Esophagus muscularis mucosa (tissue), 4 donors: ENCODE results near the gene VSIG10L2. TPM values are rescaled to one million over a fixed set of nuclear protein-coding genes. Genes with fewer than 3 reads are reported as not detected.

Source experiments
- DNase-seq: peaks from one replicate; pipeline ENCODE4 v3.0.0-alpha.2; 2017; ENCODE audit errors: extremely low spot score
- H3K27ac ChIP-seq, 4 donors: fragments of 200-600 bp; sonication (generic); replicated peaks in 1 of 4; 1 replicate in 3 of 4; 2 replicates in 1 of 4; pipeline ENCODE4 v1.5.1; 2016 to 2019; ENCODE audit warnings: mild to moderate bottlenecking in 1 of 4
- H3K27me3 ChIP-seq, 4 donors: fragments of 200-600 bp; sonication (generic); one replicate each; pipeline versions ENCODE4 v1.5.1 to v1.6.0; 2016 to 2019
- H3K36me3 ChIP-seq, 4 donors: fragments of 200-600 bp; sonication (generic); one replicate each; pipeline ENCODE4 v1.5.1; 2016 to 2019
- H3K4me1 ChIP-seq, 4 donors: fragments of 200-600 bp; sonication (generic); one replicate each; pipeline ENCODE4 v1.5.1; 2016 to 2019
- H3K4me3 ChIP-seq, 4 donors: fragments of 200-600 bp; sonication (generic); 1 replicate in 2 of 4; 2 replicates in 2 of 4; pipeline ENCODE4 v1.5.1; 2016 to 2019; ENCODE audit warnings: mild to moderate bottlenecking in 4 of 4, moderate library complexity in 1 of 4
- H3K9me3 ChIP-seq, 4 donors: fragments of 200-600 bp; sonication (generic); 1 replicate in 3 of 4; 2 replicates in 1 of 4; pipeline ENCODE4 v1.5.1; 2016 to 2019
- EP300 ChIP-seq: sonication (generic); formaldehyde crosslinking; IDR thresholded peaks from one replicate; pipeline ENCODE4 v1.6.1; 2017; ENCODE audit warnings: antibody characterized with exemption
- POLR2A ChIP-seq: fragments of 450-650 bp; IDR thresholded peaks from one replicate; pipeline ENCODE4 v1.6.1; 2017; ENCODE audit warnings: antibody characterized with exemption, moderate library complexity, mild to moderate bottlenecking, low read depth
- POLR2AphosphoS5 ChIP-seq, 2 donors: sonication (generic); formaldehyde crosslinking; IDR thresholded peaks; one replicate each; pipeline ENCODE4 v1.6.1; 2017; ENCODE audit warnings: antibody characterized with exemption in 2 of 2
- WGBS: methylation state at CpG from one replicate; pipeline ENCODE4 v1.1.5; 2018; 5-methylcytosine and 5-hydroxymethylcytosine counted together
- intact Hi-C: fragments of 100-400 bp; cut with DNase I; formaldehyde crosslinking; loops from one replicate; pipeline ENCODE4 v1.15.1; 2023
- total RNA-seq, 4 donors: library from RNA; depleted of rRNA; stranded (reverse); fragments of >200 nt; gene quantifications; one replicate each; pipeline versions ENCODE4 v1.1.0 to v1.2.1, GENCODE V29; 2016
- TF ChIP-seq, protein P1 (sequence below), 3 experiments: fragments of 200-600 bp in 2 of 3; fragments of 450-650 bp in 1 of 3; sonication (generic) in 2 of 3; IDR thresholded peaks; one replicate each; pipeline ENCODE4 v1.5.1; 2017 to 2019; ENCODE audit warnings: antibody characterized with exemption in 3 of 3, mild to moderate bottlenecking in 2 of 3, moderate library complexity in 1 of 3

Gene VSIG10L2
- total RNA-seq, 4 donors from 2014 or later = 0.33 to 0.57 (median 0.39) TPM; not detected in 1

- H3K9me3 ChIP-seq = no peaks in the 10 kb centered on the region
- intact Hi-C loops = no loop called here
Measured at GRCh38 chr11:125956391-125957134, 10.7 kb downstream of the VSIG10L2 start.

DNA sequence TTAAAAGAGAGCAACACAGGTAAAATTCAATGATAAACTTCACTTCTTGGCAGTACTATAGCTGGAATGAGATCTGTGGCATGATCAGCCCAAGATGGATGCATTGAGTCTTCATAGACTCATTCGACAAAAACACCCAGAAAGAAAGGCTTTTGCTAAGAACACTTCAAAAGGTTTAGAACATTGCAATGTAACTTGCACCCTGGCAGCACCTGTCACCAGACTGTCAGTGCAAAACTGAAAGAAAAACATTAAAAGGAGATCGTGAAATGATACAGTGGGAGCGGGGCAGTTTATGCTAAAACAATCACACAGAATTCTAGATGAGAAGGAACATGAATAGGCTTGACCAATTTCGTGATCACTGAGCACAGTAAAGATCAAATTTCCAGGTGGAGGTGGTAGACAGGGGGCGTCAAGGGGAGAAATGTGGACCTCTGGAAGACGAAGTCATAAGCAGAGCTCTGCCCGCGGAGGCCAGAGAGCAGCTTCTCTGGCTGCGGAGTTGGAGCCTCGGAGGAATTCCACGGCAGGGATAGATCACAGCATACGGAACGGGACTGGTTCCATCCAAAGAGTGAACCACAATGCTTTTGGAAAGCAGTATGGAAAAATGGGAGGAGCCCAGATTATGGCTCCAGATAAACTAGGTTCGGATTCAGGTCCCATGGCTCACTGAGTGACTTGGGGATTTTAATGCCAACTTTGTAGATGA is 11.9 kb downstream of the VSIG10L2 start:
- Histone ChIP-seq H3K27me3 (no peaks in the 10 kb centered on the region), H3K27ac (peak overlapping the region in 1 of 4 donors; percentile 38), H3K4me3 (no peak overlapping the region), H3K4me1 (peaks cover 5 to 14% (median 9%) of the 10 kb centered on the region in 4 donors), H3K36me3 (peaks cover 0 to 51% (median 26%) of the 10 kb centered on the region in 4 donors), H3K9me3 (peaks cover 0 to 3% (median 0%) of the 10 kb centered on the region in 4 donors)
- TF ChIP-seq EP300 = no peak
- TF ChIP-seq, protein P1, sequence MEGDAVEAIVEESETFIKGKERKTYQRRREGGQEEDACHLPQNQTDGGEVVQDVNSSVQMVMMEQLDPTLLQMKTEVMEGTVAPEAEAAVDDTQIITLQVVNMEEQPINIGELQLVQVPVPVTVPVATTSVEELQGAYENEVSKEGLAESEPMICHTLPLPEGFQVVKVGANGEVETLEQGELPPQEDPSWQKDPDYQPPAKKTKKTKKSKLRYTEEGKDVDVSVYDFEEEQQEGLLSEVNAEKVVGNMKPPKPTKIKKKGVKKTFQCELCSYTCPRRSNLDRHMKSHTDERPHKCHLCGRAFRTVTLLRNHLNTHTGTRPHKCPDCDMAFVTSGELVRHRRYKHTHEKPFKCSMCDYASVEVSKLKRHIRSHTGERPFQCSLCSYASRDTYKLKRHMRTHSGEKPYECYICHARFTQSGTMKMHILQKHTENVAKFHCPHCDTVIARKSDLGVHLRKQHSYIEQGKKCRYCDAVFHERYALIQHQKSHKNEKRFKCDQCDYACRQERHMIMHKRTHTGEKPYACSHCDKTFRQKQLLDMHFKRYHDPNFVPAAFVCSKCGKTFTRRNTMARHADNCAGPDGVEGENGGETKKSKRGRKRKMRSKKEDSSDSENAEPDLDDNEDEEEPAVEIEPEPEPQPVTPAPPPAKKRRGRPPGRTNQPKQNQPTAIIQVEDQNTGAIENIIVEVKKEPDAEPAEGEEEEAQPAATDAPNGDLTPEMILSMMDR (IDR thresholded peaks at IDR 0.05) = no peak
- TF ChIP-seq POLR2AphosphoS5 (IDR thresholded peaks at IDR 0.05) = no peak
- no peak for TF ChIP-seq POLR2A
- WGBS = 90% methylated on average over 14 of the region's 14 CpGs
- no peak for DNase-seq
- intact Hi-C loops = no loop called here

More at GRCh38 chr11:125956391-125957134, 10.7 kb downstream of the VSIG10L2 start:
- Histone ChIP-seq H3K27me3 (no peaks in the 10 kb centered on the region), H3K36me3 (peaks cover 0 to 46% (median 22%) of the 10 kb centered on the region in 4 donors), H3K27ac (peak overlapping the region; percentile 13 to 38 (median 24)), H3K4me1 (peaks cover 11 to 26% (median 21%) of the 10 kb centered on the region in 4 donors), H3K4me3 (no peak overlapping the region)
- DNase-seq = no peak
- 81% methylated on average over 22 of the region's 22 CpGs for WGBS
- TF ChIP-seq POLR2AphosphoS5 (IDR thresholded peaks at IDR 0.05) = peak in 1 of 2 donors; percentile 8
- TF ChIP-seq, protein P1 (IDR thresholded peaks at IDR 0.05) = no peak

- Histone ChIP-seq H3K4me3 (no peak overlapping the region), H3K36me3 (peaks cover 0 to 63% (median 26%) of the 10 kb centered on the region in 4 donors), H3K27me3 (no peaks in the 10 kb centered on the region), H3K9me3 (peaks cover 0 to 6% (median 0%) of the 10 kb centered on the region in 4 donors), H3K4me1 (peaks cover 0 to 2% (median 0%) of the 10 kb centered on the region in 4 donors), H3K27ac (no peak overlapping the region)
- intact Hi-C loops = no loop called here
- TF ChIP-seq POLR2AphosphoS5 (IDR thresholded peaks at IDR 0.05) (no peak), POLR2A (no peak), EP300 (no peak)
- TF ChIP-seq, protein P1 (IDR thresholded peaks at IDR 0.05) = no peak
- WGBS = 89% methylated on average over 4 of the region's 4 CpGs
- DNase-seq = no peak
Measured at GRCh38 chr11:125958872-125959400, 13.1 kb downstream of the VSIG10L2 start.

DNA sequence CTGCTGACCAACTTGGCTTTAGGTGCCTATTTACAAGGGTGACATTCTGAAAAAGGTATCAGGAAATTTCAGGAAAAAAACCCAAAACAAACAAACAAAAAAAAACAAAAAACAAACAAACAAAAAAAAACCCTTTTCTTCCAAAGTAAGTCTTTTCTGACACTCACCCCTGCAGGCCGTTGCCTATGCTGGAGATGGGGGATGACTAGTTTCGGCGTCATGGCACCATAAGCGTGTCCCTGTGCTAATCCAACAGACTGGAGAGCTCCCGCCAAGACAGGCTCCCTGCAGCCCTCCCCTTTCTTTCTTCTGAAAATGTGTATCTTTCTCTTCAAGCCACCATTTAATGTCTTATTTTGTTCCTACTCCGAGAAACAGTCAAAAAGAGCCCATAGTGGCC is 13.7 kb downstream of the VSIG10L2 start:
- WGBS = 91% methylated on average over 6 of the region's 6 CpGs
- Histone ChIP-seq H3K9me3 (peaks cover 0 to 6% (median 0%) of the 10 kb centered on the region in 4 donors), H3K36me3 (peaks cover 0 to 66% (median 26%) of the 10 kb centered on the region in 4 donors), H3K27me3 (no peaks in the 10 kb centered on the region), H3K4me3 (no peak overlapping the region), H3K4me1 (no peaks in the 10 kb centered on the region), H3K27ac (no peak overlapping the region)
- intact Hi-C loops = no loop called here
- TF ChIP-seq POLR2A (no peak), POLR2AphosphoS5 (IDR thresholded peaks at IDR 0.05) (no peak), EP300 (no peak)
- TF ChIP-seq, protein P1 (IDR thresholded peaks at IDR 0.05) = no peak
- DNase-seq = peak; percentile 79
